ENCODE data around the gene SPATA31E1.

DNA sequence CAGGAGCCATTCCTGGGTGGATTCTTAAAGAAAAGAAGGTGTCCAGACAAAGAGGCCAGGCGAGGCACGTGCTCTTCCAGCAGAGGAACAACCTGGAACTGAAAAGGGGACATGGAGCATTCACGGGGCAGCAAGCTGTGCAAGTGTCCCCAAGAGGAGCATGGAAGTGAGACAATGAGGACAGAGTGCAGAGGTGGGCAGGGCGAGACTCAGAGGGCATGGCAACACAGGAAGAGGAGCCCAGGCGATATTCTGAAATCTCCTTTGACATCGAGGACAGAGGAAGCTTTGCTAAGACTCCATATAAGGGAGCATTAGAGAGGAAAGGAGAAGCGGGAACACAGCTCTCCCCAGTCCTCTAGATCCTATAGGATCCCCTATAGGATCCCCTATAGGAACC lies 29.4 kb upstream of the SPATA31E1 start:
- TF ChIP-seq NRF1 (conservative IDR thresholded peaks at IDR 0.05; ENCODE audit: low read depth, low read length) = no peak
- no peak for TF ChIP-seq POLR2A (IDR thresholded peaks at IDR 0.05; ENCODE audit: low read depth, low read length)
- TF ChIP-seq, protein P1, sequence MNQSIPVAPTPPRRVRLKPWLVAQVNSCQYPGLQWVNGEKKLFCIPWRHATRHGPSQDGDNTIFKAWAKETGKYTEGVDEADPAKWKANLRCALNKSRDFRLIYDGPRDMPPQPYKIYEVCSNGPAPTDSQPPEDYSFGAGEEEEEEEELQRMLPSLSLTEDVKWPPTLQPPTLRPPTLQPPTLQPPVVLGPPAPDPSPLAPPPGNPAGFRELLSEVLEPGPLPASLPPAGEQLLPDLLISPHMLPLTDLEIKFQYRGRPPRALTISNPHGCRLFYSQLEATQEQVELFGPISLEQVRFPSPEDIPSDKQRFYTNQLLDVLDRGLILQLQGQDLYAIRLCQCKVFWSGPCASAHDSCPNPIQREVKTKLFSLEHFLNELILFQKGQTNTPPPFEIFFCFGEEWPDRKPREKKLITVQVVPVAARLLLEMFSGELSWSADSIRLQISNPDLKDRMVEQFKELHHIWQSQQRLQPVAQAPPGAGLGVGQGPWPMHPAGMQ (IDR thresholded peaks at IDR 0.05; ENCODE audit: borderline replicate concordance) = no peak
- TF ChIP-seq USF2 (IDR thresholded peaks at IDR 0.05; ENCODE audit: borderline replicate concordance, low read depth, low read length) = no peak
- no peak for TF ChIP-seq POU2F2 (IDR thresholded peaks at IDR 0.05; ENCODE audit: borderline replicate concordance, low read depth, low read length)

Data from GM12878 (cell line).